Mucosa of descending colon (tissue), 3 donors: ENCODE measurements around the gene DVL1. TPM values are rescaled to one million over a fixed set of nuclear protein-coding genes. Genes with fewer than 3 reads are reported as not detected.

Source experiments
- ATAC-seq: fragments of 200-7000 bp; cut with Tn5 transposase; one replicate; pipeline ENCODE4 v1.9.1; 2020; ENCODE audit warnings: mild to moderate bottlenecking, moderate library complexity
- DNase-seq, 3 donors: peaks; one replicate each; pipeline ENCODE4 v3.0.0-alpha.2; 2020
- H3K36me3 ChIP-seq: fragments of 200-600 bp; one replicate; pipeline ENCODE4 v1.8.0; 2021; ENCODE audit warnings: low read depth, mild to moderate bottlenecking
- H3K4me1 ChIP-seq: fragments of 200-600 bp; one replicate; pipeline ENCODE4 v1.8.0; 2021; ENCODE audit warnings: low read depth, mild to moderate bottlenecking
- H3K4me3 ChIP-seq: fragments of 200-600 bp; one replicate; pipeline ENCODE4 v1.8.0; 2021; ENCODE audit warnings: mild to moderate bottlenecking
- H3K9me3 ChIP-seq: fragments of 200-600 bp; one replicate; pipeline ENCODE4 v1.8.0; 2021; ENCODE audit warnings: mild to moderate bottlenecking
- CTCF ChIP-seq: fragments of 200-600 bp; IDR thresholded peaks from one replicate; pipeline ENCODE4 v1.8.0; 2022; ENCODE audit warnings: antibody characterized with exemption, mild to moderate bottlenecking
- intact Hi-C, 2 donors: fragments of 100-400 bp; cut with DNase I in 1 of 2; cut with micrococcal nuclease in 1 of 2; formaldehyde crosslinking; loops; one replicate each; pipeline versions ENCODE4 v1.11.0 to v1.11.1; 2022; cut with DNase I, micrococcal nuclease
- total RNA-seq, 3 donors: library from RNA; stranded (reverse); fragmentation: NEBNext Ultra II Directional in 2 of 3; extraction: Animal tissue kit (Norgen Biotek cat#: 25700) in 2 of 3; gene quantifications; one replicate each; pipeline versions ENCODE4 v1.2.1 to v1.2.4, GENCODE V29; 2021 to 2023
- donor health status: DM: no; HTN: no; CAD: no; lungs with moderate emphysema.
- donor health status: DM: no; HTN: no; CAD: no.
- donor health status: DM: no; HTN: yes; CAD: no.

Gene DVL1
- total RNA-seq, 3 donors from 2014 or later, result 51.7 to 95.3 (median 73.1) TPM

GRCh38 chr1:1308756-1309250, 40.4 kb downstream of the DVL1 start:
- no peak for ATAC-seq
- peaks cover 39% of the 10 kb centered on the region for H3K4me1 ChIP-seq
- H3K4me3 ChIP-seq, result peak overlapping the region; percentile 45
- peaks cover 10% of the 10 kb centered on the region for H3K36me3 ChIP-seq
- TF ChIP-seq CTCF, result no peak
- intact Hi-C loops, result no loop called here
- DNase-seq, result no peak
- H3K9me3 ChIP-seq, result no peaks in the 10 kb centered on the region

DNA sequence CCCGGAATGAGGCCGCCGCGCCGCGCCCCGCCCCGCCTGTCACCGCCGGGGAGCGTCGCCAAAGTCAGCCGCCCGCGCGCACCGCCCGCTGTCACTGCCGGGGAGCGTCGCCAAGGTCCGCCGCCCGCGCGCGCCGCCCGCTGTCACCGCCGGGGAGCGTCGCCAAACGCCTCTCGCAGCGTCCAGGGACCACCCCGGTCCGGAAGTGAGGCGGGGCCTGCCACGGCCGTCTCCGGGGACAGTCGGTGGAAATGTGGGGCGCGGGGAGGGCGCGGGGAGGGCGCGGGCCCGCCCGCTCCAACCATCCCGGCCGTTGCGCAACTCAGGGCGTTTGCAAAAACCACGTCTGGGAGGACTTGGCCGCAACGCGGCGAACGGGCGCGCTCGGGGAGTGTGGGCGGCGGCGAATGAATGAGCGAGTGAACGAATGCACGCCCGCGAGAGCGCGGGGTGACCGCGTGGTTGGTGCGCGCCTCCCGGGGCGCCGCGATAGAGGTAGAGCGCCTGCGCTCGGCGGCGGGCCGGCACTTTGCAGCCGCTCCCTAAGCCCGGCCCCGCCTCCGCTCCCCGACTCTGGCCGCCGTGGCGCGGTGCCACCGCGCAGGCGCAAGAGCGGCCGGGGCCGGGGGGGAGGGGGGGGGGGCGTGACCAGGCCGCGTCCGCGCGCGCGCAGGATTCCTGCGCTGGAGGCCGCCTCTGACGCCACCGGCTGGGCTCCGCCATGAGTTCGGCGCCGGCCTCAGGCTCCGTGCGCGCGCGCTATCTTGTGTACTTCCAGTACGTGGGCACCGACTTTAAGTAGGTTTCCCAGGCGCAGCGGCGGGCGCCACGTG, 41.1 kb downstream of the DVL1 start, which contains the start of the genes ACAP3 and PUSL1:
Gene ACAP3 (minus strand): TSS at position 8 of the 833 bp plus-strand sequence. CDS start 115 bp downstream, outside the sequence.
Gene PUSL1 (plus strand): TSS at position 675 of the 833 bp plus-strand sequence. CDS start 47 bp downstream, at position 722.
- DNase-seq, result peak; percentile 83 to 94 (median 91)
- no peak for TF ChIP-seq CTCF
- H3K4me1 ChIP-seq, result peaks cover 39% of the 10 kb centered on the region
- peak within 1 kb of the TSS; percentile 45 for H3K4me3 ChIP-seq
- intact Hi-C loops, result no loop called here
- peaks cover 5% of the 10 kb centered on the region for H3K36me3 ChIP-seq
- no peaks in the 10 kb centered on the region for H3K9me3 ChIP-seq
- ATAC-seq, result peak; percentile 78

GRCh38 chr1:1307261-1307922, 41.8 kb downstream of the DVL1 start:
- TF ChIP-seq CTCF, result no peak
- Histone ChIP-seq H3K9me3 (no peaks in the 10 kb centered on the region), H3K36me3 (no peaks in the 10 kb centered on the region), H3K4me1 (peaks cover 39% of the 10 kb centered on the region), H3K4me3 (peak overlapping the region; percentile 45)
- DNase-seq (peak in 2 of 3 donors; percentile 61 to 75), ATAC-seq (no peak)
- intact Hi-C loops, result no loop called here

DNA sequence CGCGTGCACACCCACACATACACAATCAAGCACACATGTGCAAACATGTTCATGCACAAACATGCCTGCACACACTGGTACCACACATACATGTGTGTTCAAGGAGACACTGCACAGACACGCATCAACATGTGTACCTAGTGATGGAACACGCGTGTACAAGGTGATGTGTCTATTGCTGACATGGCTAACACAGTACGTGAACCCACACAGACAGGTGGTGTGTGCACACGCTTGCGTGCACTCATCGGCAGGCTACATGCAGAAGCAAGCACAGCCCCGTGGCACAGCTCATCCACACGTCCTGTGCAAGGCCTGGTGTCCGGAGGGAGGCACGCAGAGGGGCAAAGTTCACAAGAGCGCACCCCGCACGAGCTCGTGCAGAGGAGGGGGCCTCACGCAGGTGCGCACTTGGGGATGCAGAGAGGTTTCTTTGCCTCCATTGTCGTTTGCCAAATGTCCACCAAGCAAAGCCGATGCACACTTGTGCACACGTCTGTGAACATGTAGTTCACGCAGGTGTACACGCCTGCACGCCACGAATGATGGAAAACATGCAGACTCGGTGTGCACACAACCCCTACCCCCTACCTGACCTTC, 42.5 kb downstream of the DVL1 start:
- Histone ChIP-seq H3K9me3 (no peaks in the 10 kb centered on the region), H3K36me3 (no peaks in the 10 kb centered on the region), H3K4me3 (peak overlapping the region; percentile 45), H3K4me1 (peaks cover 39% of the 10 kb centered on the region)
- ATAC-seq (no peak), DNase-seq (no peak)
- intact Hi-C loops, result no loop called here
- no peak for TF ChIP-seq CTCF

DNA sequence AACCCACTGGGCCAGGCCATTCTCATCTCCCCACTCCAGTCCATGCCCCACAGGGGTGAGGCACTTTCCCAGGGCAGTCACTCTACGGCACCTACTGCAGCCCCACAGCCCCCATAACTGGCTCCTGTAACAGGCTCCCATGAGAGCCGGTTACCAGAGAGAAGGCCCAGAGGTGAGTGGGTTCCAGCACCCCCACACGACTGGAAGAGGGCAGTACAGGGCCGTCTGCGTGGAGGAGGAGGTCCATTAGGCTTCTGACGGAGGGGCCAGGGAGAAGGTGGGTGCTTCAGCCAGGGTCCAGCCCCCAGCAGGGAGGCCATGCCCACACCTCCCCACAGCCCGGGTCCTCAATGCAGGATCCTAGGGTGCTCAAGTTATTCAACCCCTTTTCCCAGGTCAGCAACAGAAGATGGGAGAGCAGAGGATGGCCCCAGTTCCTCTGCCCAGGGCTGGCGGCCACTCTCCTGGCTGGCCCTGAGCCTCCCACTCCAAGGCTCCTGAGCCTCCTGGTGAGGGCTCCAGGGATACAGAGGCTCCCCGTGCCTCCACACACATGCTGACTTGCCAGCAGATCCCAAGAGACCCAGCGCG, 43.1 kb downstream of the DVL1 start:
- no peak for TF ChIP-seq CTCF
- intact Hi-C loops, result no loop called here
- Histone ChIP-seq H3K4me3 (no peak overlapping the region), H3K36me3 (no peaks in the 10 kb centered on the region), H3K9me3 (no peaks in the 10 kb centered on the region), H3K4me1 (peaks cover 39% of the 10 kb centered on the region)
- ATAC-seq (no peak), DNase-seq (no peak)
